ENCODE results near the gene CXCR6.

DNA sequence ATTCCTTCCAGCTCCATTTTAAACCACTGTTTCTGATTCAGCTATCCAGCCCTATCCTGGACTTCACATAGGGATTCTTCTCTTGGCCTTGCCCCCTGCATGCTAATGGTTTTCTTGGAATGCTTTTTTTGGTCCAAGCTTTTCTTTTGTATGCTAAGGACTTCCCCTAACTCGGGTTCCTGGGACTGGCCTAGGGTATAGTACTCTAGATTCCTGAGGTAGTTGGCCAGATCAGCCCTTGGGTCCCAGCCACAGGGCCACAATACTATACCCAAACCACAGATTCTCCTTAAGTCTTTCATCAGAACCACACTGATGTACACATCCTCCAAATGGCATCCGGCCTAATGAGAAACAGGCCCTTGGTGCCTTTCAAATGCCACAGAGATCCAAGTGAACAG lies 49.6 kb downstream of the CXCR6 start:
- TF ChIP-seq RFX5 (IDR thresholded peaks at IDR 0.05) = no peak
- no peak for TF ChIP-seq MYC (IDR thresholded peaks at IDR 0.05; ENCODE audit: borderline replicate concordance, low read length)
- TF ChIP-seq, protein P1, sequence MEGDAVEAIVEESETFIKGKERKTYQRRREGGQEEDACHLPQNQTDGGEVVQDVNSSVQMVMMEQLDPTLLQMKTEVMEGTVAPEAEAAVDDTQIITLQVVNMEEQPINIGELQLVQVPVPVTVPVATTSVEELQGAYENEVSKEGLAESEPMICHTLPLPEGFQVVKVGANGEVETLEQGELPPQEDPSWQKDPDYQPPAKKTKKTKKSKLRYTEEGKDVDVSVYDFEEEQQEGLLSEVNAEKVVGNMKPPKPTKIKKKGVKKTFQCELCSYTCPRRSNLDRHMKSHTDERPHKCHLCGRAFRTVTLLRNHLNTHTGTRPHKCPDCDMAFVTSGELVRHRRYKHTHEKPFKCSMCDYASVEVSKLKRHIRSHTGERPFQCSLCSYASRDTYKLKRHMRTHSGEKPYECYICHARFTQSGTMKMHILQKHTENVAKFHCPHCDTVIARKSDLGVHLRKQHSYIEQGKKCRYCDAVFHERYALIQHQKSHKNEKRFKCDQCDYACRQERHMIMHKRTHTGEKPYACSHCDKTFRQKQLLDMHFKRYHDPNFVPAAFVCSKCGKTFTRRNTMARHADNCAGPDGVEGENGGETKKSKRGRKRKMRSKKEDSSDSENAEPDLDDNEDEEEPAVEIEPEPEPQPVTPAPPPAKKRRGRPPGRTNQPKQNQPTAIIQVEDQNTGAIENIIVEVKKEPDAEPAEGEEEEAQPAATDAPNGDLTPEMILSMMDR (IDR thresholded peaks at IDR 0.05) = no peak
- no peak for TF ChIP-seq POLR2A (IDR thresholded peaks at IDR 0.05; ENCODE audit: low read length)
- TF ChIP-seq, protein P2, sequence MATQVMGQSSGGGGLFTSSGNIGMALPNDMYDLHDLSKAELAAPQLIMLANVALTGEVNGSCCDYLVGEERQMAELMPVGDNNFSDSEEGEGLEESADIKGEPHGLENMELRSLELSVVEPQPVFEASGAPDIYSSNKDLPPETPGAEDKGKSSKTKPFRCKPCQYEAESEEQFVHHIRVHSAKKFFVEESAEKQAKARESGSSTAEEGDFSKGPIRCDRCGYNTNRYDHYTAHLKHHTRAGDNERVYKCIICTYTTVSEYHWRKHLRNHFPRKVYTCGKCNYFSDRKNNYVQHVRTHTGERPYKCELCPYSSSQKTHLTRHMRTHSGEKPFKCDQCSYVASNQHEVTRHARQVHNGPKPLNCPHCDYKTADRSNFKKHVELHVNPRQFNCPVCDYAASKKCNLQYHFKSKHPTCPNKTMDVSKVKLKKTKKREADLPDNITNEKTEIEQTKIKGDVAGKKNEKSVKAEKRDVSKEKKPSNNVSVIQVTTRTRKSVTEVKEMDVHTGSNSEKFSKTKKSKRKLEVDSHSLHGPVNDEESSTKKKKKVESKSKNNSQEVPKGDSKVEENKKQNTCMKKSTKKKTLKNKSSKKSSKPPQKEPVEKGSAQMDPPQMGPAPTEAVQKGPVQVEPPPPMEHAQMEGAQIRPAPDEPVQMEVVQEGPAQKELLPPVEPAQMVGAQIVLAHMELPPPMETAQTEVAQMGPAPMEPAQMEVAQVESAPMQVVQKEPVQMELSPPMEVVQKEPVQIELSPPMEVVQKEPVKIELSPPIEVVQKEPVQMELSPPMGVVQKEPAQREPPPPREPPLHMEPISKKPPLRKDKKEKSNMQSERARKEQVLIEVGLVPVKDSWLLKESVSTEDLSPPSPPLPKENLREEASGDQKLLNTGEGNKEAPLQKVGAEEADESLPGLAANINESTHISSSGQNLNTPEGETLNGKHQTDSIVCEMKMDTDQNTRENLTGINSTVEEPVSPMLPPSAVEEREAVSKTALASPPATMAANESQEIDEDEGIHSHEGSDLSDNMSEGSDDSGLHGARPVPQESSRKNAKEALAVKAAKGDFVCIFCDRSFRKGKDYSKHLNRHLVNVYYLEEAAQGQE (IDR thresholded peaks at IDR 0.05) = no peak
- TF ChIP-seq TP53 (CRISPR knock-in tag; IDR thresholded peaks at IDR 0.05) = no peak
- TF ChIP-seq NR3C1 (IDR thresholded peaks at IDR 0.05) = no peak
- TF ChIP-seq KDM1A (IDR thresholded peaks at IDR 0.05; ENCODE audit: low read depth) = no peak
- no peak for TF ChIP-seq JUNB (IDR thresholded peaks at IDR 0.05)
- TF ChIP-seq SMC3 (IDR thresholded peaks at IDR 0.05) = no peak
- TF ChIP-seq MAFK (IDR thresholded peaks at IDR 0.05; ENCODE audit: partially characterized antibody) = no peak
- TF ChIP-seq POLR2AphosphoS2 (conservative IDR thresholded peaks at IDR 0.05; ENCODE audit: low read length) = no peak
